Mesothelial cell of epicardium (in vitro differentiated cells): ENCODE results near the gene TBL3. TPM values are rescaled to one million over a fixed set of nuclear protein-coding genes. Genes with fewer than 3 reads are reported as not detected.

Experiments
- DNase-seq, 2 experiments: peaks; one replicate each; pipeline ENCODE4 v3.0.0; 2021; ENCODE audit warnings: low spot score in 2 of 2; ENCODE audit not compliant: unreplicated experiment in 2 of 2
- H3K27ac Mint-ChIP-seq: 2 replicates; pipeline ENCODE4 v1.8.0; 2021; ENCODE audit warnings: mixed read lengths
- H3K27me3 Mint-ChIP-seq: 2 replicates; pipeline ENCODE4 v1.8.0; 2021; ENCODE audit warnings: low read depth, mixed read lengths
- H3K36me3 Mint-ChIP-seq: 2 replicates; pipeline ENCODE4 v1.8.0; 2021; ENCODE audit warnings: mixed read lengths
- H3K4me1 Mint-ChIP-seq: 2 replicates; pipeline ENCODE4 v1.8.0; 2021; ENCODE audit warnings: mixed read lengths
- H3K4me3 Mint-ChIP-seq: 2 replicates; pipeline ENCODE4 v1.8.0; 2021; ENCODE audit warnings: mild to moderate bottlenecking, moderate library complexity, mixed read lengths
- H3K9me3 Mint-ChIP-seq: 2 replicates; pipeline ENCODE4 v1.8.0; 2021; ENCODE audit warnings: mixed read lengths
- total RNA-seq: library from RNA; stranded (reverse); gene quantifications from 3 replicates; pipeline ENCODE4 v1.2.1, GENCODE V29; 2021
- TF ChIP-seq, protein P1 (sequence below): fragments of 200-600 bp; sonication (generic); IDR thresholded peaks from one replicate; pipeline ENCODE4 v1.5.0; 2021; ENCODE audit warnings: antibody characterized with exemption; ENCODE audit not compliant: unreplicated experiment

TBL3 gene
- 35.5 to 40.6 TPM (median 37.2 TPM) in 3 replicates for total RNA-seq

DNA sequence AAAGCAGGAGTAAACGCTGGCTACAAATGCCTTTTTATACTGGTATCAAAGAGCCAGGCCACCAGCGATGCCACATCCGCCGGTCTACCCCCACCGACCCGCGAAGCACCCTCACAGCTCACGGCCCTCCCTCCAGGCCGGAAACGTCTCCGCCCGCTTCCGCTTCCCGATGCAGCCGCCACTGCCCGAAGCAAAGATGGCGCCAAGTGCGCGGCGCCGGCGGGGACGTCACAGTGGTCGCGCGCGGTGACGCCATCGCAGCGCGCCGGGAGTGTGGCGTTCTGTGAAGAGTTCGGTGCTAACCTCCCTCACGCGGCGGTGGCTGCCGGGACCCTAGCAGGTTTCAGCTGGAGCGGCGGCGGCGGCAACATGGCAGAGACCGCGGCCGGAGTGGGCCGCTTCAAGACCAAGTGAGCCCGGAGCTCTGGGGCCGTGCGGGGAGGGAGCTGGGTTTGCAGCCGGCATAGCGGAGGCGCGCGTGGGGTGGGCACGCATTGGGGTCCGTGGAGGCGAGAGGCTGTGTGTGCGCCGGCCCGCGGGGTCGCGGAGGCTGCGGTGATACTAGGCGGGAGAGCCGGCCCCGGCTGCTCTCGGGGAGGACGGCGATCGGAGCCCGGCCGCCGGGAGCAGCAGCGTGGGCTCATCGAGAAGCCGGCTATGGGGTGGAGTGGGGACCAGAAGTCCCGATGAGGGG, at the start of gene TBL3:
Gene TBL3 (plus strand): TSS at position 258 of the 694 bp plus-strand sequence. CDS start 112 bp downstream, at position 370.
- Mint-ChIP-seq H3K4me1 (peaks cover 22% of the 10 kb centered on the region), H3K9me3 (no peaks in the 10 kb centered on the region), H3K36me3 (peaks cover 6% of the 10 kb centered on the region), H3K27me3 (no peaks in the 10 kb centered on the region), H3K27ac (peak within 1 kb of the TSS; percentile 97), H3K4me3 (peak within 1 kb of the TSS; percentile 93)
- DNase-seq, result peak; percentile 86 to 97
- TF ChIP-seq, protein P1, sequence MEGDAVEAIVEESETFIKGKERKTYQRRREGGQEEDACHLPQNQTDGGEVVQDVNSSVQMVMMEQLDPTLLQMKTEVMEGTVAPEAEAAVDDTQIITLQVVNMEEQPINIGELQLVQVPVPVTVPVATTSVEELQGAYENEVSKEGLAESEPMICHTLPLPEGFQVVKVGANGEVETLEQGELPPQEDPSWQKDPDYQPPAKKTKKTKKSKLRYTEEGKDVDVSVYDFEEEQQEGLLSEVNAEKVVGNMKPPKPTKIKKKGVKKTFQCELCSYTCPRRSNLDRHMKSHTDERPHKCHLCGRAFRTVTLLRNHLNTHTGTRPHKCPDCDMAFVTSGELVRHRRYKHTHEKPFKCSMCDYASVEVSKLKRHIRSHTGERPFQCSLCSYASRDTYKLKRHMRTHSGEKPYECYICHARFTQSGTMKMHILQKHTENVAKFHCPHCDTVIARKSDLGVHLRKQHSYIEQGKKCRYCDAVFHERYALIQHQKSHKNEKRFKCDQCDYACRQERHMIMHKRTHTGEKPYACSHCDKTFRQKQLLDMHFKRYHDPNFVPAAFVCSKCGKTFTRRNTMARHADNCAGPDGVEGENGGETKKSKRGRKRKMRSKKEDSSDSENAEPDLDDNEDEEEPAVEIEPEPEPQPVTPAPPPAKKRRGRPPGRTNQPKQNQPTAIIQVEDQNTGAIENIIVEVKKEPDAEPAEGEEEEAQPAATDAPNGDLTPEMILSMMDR, result no peak

DNA sequence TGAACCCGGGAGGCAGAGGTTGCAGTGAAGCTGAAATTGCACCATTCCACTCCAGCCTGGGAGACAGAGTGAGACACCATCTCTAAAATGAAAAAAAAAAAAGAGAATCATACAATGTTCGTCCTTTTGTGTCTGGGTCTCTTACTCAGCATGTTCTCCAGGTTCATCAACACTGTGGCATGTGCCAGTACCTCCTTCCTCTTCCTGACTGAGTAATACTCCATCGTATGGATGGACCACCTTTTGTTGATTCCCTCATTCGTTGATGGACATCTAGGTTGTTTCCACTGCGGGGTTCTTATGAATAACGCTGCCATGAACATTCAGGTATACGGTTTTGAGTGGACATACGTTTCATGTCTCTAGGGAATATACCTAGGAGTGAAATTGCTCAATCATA, 49.5 kb upstream of the TBL3 start:
- TF ChIP-seq, protein P1, result no peak
- peaks cover 55% of the 10 kb centered on the region for H3K27me3 Mint-ChIP-seq

GRCh38 chr16:1923299-1924034, 48.4 kb upstream of the TBL3 start:
- H3K27ac Mint-ChIP-seq, result no peak overlapping the region
- TF ChIP-seq, protein P1, result peak; percentile 66
- H3K4me3 Mint-ChIP-seq, result no peak overlapping the region
- H3K9me3 Mint-ChIP-seq, result no peaks in the 10 kb centered on the region
- H3K27me3 Mint-ChIP-seq, result peaks cover 49% of the 10 kb centered on the region
- DNase-seq, result peak; percentile 64 to 80
- peaks cover 38% of the 10 kb centered on the region for H3K4me1 Mint-ChIP-seq
- no peaks in the 10 kb centered on the region for H3K36me3 Mint-ChIP-seq

More for the DNA sequence above, 49.5 kb upstream of the TBL3 start:
- no peaks in the 10 kb centered on the region for H3K36me3 Mint-ChIP-seq
- peaks cover 36% of the 10 kb centered on the region for H3K4me1 Mint-ChIP-seq
- no peak overlapping the region for H3K27ac Mint-ChIP-seq
- DNase-seq, result no peak
- no peaks in the 10 kb centered on the region for H3K9me3 Mint-ChIP-seq
- H3K4me3 Mint-ChIP-seq, result no peak overlapping the region

DNA sequence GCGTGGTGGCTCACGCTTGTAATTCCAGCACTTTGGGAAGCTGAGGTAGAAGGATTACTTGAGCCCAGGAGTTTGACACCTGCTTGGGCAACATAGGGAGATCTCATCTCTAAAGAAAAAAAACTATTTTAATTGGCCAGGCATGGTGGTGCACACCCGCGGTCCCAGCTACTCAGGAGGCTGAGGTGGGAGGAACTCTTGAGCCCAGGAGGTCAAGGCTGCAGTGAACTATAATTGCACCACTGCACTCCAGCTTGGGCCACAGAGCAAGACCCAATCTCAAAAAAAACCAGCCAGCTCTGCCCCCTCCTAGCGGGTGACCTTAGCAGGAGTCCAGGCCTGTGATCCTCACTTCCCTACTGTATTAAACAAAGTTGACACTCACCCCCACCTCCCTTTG, 47.8 kb upstream of the TBL3 start:
- no peak for DNase-seq
- H3K36me3 Mint-ChIP-seq, result no peaks in the 10 kb centered on the region
- no peak overlapping the region for H3K4me3 Mint-ChIP-seq
- peaks cover 43% of the 10 kb centered on the region for H3K27me3 Mint-ChIP-seq
- no peak overlapping the region for H3K27ac Mint-ChIP-seq
- TF ChIP-seq, protein P1, result no peak
- H3K9me3 Mint-ChIP-seq, result no peaks in the 10 kb centered on the region
- H3K4me1 Mint-ChIP-seq, result peaks cover 40% of the 10 kb centered on the region

DNA sequence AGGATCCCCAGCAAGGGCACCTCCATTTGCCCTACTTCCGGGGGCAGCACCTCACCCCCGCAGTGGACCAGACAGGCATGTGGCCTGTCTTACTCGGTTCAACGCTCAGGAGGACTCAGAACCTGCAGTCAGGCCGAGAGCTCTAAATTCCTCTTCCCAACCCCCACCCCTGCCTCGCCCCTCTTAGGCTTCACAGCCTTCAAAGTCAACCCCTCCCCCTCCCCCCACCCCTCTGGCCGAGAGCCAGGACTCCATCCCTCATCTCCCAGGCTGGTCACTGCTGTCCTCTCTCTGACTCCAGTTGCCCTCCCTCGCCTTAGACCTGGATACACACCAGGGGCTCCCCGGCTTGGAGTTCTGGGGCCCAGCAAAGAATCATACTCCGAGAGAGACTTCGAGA, 45.6 kb upstream of the TBL3 start:
- Mint-ChIP-seq H3K4me1 (peaks cover 37% of the 10 kb centered on the region), H3K27me3 (peaks cover 27% of the 10 kb centered on the region), H3K9me3 (no peaks in the 10 kb centered on the region), H3K27ac (peak overlapping the region; percentile 47), H3K36me3 (no peaks in the 10 kb centered on the region), H3K4me3 (no peak overlapping the region)
- DNase-seq, result no peak
- TF ChIP-seq, protein P1, result no peak
